OCI-LY3 (cell line): Measurements from ENCODE around the gene SLC1A1.

Experiments used
- H2AFZ ChIP-seq: fragments of 200-600, 300-600 bp; shearing (Covaris generic); 2 replicates; pipeline ENCODE4 v1.6.0; 2014; ENCODE audit warnings: antibody characterized with exemption, low read depth, low read length
- H3K27ac ChIP-seq: fragments of 200-600, 300-600 bp; sonication (generic); 2 replicates; pipeline ENCODE4 v1.5.1; 2014; ENCODE audit warnings: mild to moderate bottlenecking, low read length, moderate library complexity, mixed read lengths
- H3K27me3 ChIP-seq: fragments of 200-600, 300-600 bp; sonication (generic); 2 replicates; pipeline ENCODE4 v1.6.1; 2014; ENCODE audit warnings: low read depth, low read length, mixed read lengths
- H3K36me3 ChIP-seq: fragments of 200-600, 300-600 bp; sonication (generic); replicated peaks from 2 replicates; pipeline ENCODE3; 2014; ENCODE audit warnings: low read depth, low read length, mixed read lengths
- H3K4me1 ChIP-seq: fragments of 300-600, 200-600 bp; sonication (generic); 2 replicates; pipeline ENCODE4 v1.6.1; 2014; ENCODE audit warnings: low read length, mixed read lengths
- H3K4me2 ChIP-seq: fragments of 200-600, 300-600 bp; sonication (generic); 2 replicates; pipeline ENCODE4 v1.6.1; 2014; ENCODE audit warnings: low read length, mixed read lengths
- H3K4me3 ChIP-seq: fragments of 300-600, 200-600 bp; sonication (generic); 2 replicates; pipeline ENCODE4 v1.5.1; 2014; ENCODE audit warnings: antibody characterized with exemption, mild to moderate bottlenecking, low read length, moderate library complexity
- H3K79me2 ChIP-seq: fragments of 300-600, 200-600 bp; shearing (Covaris generic); 2 replicates; pipeline ENCODE4 v1.6.1; 2014; ENCODE audit warnings: mild to moderate bottlenecking, low read length, mixed read lengths
- H3K9ac ChIP-seq: fragments of 300-600, 200-600 bp; shearing (Covaris generic); 2 replicates; pipeline ENCODE4 v1.6.0; 2014; ENCODE audit warnings: mild to moderate bottlenecking, low read length, moderate library complexity
- H3K9me3 ChIP-seq: fragments of 200-600, 300-600 bp; shearing (Covaris generic); 2 replicates; pipeline ENCODE4 v1.6.1; 2014; ENCODE audit warnings: low read length, mixed read lengths; ENCODE audit not compliant: insufficient read depth
- H4K20me1 ChIP-seq: fragments of 200-600, 300-600 bp; sonication (generic); 2 replicates; pipeline ENCODE4 v1.6.1; 2016; ENCODE audit warnings: low read length, mixed read lengths; ENCODE audit not compliant: insufficient read depth
- CTCF ChIP-seq: fragments of 200-600, 300-600 bp; sonication (generic); IDR thresholded peaks from 2 replicates; pipeline ENCODE4 v1.5.1; 2014; ENCODE audit warnings: antibody characterized with exemption, low read length, low read depth
- EZH2phosphoT487 ChIP-seq: fragments of 200-600 bp; shearing (Covaris generic); IDR thresholded peaks from 2 replicates; pipeline ENCODE4 v1.6.1; 2018; ENCODE audit warnings: antibody characterized with exemption, mixed run types, low read depth

Gene SLC1A1

GRCh38 chr9:4548811-4549725, 58.8 kb downstream of the SLC1A1 start:
- TF ChIP-seq EZH2phosphoT487 (no peak), CTCF (peak; percentile 79)
- Histone ChIP-seq H3K9ac (no peak overlapping the region), H3K4me1 (peaks cover 30% of the 10 kb centered on the region), H3K27me3 (peaks cover 4% of the 10 kb centered on the region; the same call in 1 of the 2 replicates), H3K79me2 (no peaks in the 10 kb centered on the region), H3K4me2 (no peak overlapping the region), H4K20me1 (no peaks in the 10 kb centered on the region), H3K4me3 (no peak overlapping the region), H3K9me3 (no peaks in the 10 kb centered on the region), H3K27ac (no peak overlapping the region), H2AFZ (no peak overlapping the region; the same call in 1 of the 2 replicates), H3K36me3 (no peaks in the 10 kb centered on the region)

GRCh38 chr9:4549751-4550295, 59.6 kb downstream of the SLC1A1 start:
- Histone ChIP-seq H3K4me2 (no peak overlapping the region), H3K79me2 (no peaks in the 10 kb centered on the region), H3K27me3 (0 out of 2 replicates have a peak, but pooled peaks cover 4% of the 10 kb centered on the region), H3K9ac (no peak overlapping the region), H4K20me1 (no peaks in the 10 kb centered on the region), H3K9me3 (no peaks in the 10 kb centered on the region), H3K27ac (no peak overlapping the region), H3K4me1 (peaks cover 30% of the 10 kb centered on the region), H3K4me3 (no peak overlapping the region), H3K36me3 (no peaks in the 10 kb centered on the region), H2AFZ (no peak overlapping the region; the same call in 1 of the 2 replicates)
- no peak for TF ChIP-seq EZH2phosphoT487
- TF ChIP-seq CTCF: no peak

GRCh38 chr9:4550777-4551484, 60.7 kb downstream of the SLC1A1 start:
- Histone ChIP-seq H3K4me2 (peak overlapping the region; percentile 47), H3K9me3 (no peaks in the 10 kb centered on the region), H3K27ac (peak overlapping the region; percentile 34; the same call in 1 of the 2 replicates), H2AFZ (0 out of 2 replicates have a peak overlapping the region, but pooled peaks have one; percentile 33), H3K4me1 (peaks cover 30% of the 10 kb centered on the region), H3K79me2 (no peaks in the 10 kb centered on the region), H3K4me3 (no peak overlapping the region), H4K20me1 (no peaks in the 10 kb centered on the region), H3K27me3 (0 out of 2 replicates have a peak, but pooled peaks cover 4% of the 10 kb centered on the region), H3K9ac (no peak overlapping the region), H3K36me3 (no peaks in the 10 kb centered on the region)
- TF ChIP-seq CTCF (no peak), EZH2phosphoT487 (no peak)

DNA sequence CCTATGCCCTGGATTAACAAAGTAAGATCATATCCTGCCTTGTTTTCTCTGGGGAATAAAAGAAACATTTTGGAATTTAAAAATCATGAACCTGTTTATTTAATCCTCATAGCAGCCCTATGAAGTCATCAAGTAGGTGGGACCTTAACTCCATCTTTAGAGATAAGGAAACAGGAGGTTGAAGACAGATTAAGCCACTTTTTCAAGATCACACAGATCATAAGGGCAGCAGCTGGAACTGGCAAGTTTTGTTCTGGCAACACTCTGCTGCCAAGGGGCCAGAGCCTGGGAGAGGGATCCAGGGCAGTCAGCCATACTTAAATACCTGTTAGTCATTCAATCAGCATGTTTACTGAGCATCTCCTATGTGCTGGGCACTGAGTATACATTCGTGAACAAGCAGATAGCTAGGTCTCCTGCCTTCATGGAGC, 63.7 kb downstream of the SLC1A1 start:
- Histone ChIP-seq H3K27me3 (peaks cover 8% of the 10 kb centered on the region; the same call in 1 of the 2 replicates), H3K27ac (no peak overlapping the region)
- TF ChIP-seq EZH2phosphoT487 (no peak), CTCF (no peak)

More for the DNA sequence above, 63.7 kb downstream of the SLC1A1 start:
- no peak overlapping the region for H2AFZ ChIP-seq
- no peak overlapping the region for H3K4me3 ChIP-seq
- H3K4me2 ChIP-seq: no peak overlapping the region
- H3K36me3 ChIP-seq: no peaks in the 10 kb centered on the region
- H3K4me1 ChIP-seq: peaks cover 27% of the 10 kb centered on the region
- no peaks in the 10 kb centered on the region for H3K79me2 ChIP-seq
- H3K9ac ChIP-seq: no peak overlapping the region
- no peaks in the 10 kb centered on the region for H3K9me3 ChIP-seq
- no peaks in the 10 kb centered on the region for H4K20me1 ChIP-seq
